ENCODE results near the gene THADA.
"Not testable (repeated sequence)": the region's sequence is repeated elsewhere in the genome, so short reads cannot be mapped to it uniquely, and the experiment has no call there.

Gene THADA

DNA sequence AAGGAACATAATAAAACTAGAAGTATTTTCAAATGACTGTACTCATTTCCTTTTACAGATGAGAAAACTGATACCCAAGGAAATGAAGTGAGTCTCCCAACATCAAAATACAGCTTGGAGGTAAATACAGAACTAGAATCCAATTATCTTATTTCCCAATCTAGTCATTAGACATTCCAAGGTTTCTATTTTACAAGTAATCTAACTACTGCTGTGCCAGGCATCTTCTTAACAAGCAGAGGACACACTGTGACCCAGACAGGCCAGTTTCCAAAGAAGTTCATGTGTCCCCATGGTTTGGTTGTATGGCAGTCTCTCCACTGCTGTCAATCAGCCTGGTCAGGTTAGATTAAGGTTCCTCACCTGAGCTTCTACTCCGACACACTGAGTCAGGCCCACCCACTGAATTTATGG, 143.5 kb downstream of the THADA start:
- Histone ChIP-seq H3K27me3 (ENCODE audit: insufficient read depth, insufficient read length) (no peaks in the 10 kb centered on the region), H3K4me1 (ENCODE audit: insufficient read depth, insufficient read length) (no peaks in the 10 kb centered on the region), H3K9me3 (ENCODE audit: insufficient read depth, low read length) (no peaks in the 10 kb centered on the region), H3K9ac (ENCODE audit: insufficient read length, low read depth) (no peak overlapping the region), H3K4me3 (ENCODE audit: insufficient read length, low read depth) (no peak overlapping the region), H3K36me3 (ENCODE audit: insufficient read depth, insufficient read length, low read length) (no peaks in the 10 kb centered on the region)
- DNase-seq (ENCODE audit: low read depth, low spot score), result no peak
- TF ChIP-seq ZNF274 (IDR thresholded peaks at IDR 0.05; ENCODE audit: low read depth, low read length) (no peak), YY1 (IDR thresholded peaks at IDR 0.05; ENCODE audit: insufficient read depth, insufficient read length) (no peak), SUZ12 (IDR thresholded peaks at IDR 0.05; ENCODE audit: extremely low read depth, insufficient read depth, insufficient read length) (no peak)

DNA sequence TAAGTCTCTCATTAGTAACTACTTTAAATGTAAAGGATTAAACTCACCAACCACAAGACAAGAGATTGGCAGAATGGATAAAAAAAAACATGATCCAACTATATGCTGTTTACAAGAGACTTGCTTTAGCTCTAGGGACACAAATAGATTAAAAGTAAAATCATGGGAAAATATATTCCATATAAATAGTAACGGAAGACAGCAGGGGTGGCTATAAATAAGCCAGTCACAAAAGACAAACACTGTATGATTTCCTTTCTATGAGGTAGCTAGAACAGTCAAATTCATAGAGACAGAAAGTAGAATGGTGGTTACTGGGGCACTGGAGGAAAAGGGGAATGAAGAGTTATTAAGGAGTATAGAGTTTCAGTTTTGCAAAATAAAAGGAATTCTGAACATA, 145.2 kb downstream of the THADA start:
- Histone ChIP-seq H3K9me3 (ENCODE audit: insufficient read depth, low read length) (no peaks in the 10 kb centered on the region), H3K4me1 (ENCODE audit: insufficient read depth, insufficient read length) (no peaks in the 10 kb centered on the region), H3K36me3 (ENCODE audit: insufficient read depth, insufficient read length, low read length) (peaks cover 7% of the 10 kb centered on the region), H3K27me3 (ENCODE audit: insufficient read depth, insufficient read length) (no peaks in the 10 kb centered on the region), H3K4me3 (ENCODE audit: insufficient read length, low read depth) (no peak overlapping the region), H3K9ac (ENCODE audit: insufficient read length, low read depth) (no peak overlapping the region)
- DNase-seq (ENCODE audit: low read depth, low spot score), result no peak
- no peak for TF ChIP-seq SUZ12 (IDR thresholded peaks at IDR 0.05; ENCODE audit: extremely low read depth, insufficient read depth, insufficient read length)
- TF ChIP-seq YY1 (IDR thresholded peaks at IDR 0.05; ENCODE audit: insufficient read depth, insufficient read length), result no peak
- TF ChIP-seq ZNF274 (IDR thresholded peaks at IDR 0.05; ENCODE audit: low read depth, low read length), result no peak

DNA sequence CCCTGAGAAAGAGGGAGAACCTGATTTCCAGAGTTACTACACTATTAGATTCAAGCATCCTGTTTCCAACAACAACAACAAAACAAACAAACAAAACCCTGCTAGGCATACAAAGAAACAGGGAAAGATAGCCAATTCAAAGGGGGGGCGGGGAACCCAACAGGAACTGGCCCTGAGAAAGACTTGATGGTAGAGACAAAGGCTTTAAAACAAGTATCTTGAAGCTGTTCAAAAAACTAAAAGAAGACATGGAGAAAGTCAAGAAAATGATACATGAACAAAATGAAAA, 147.1 kb downstream of the THADA start:
- no peaks in the 10 kb centered on the region for H3K27me3 ChIP-seq (ENCODE audit: insufficient read depth, insufficient read length)
- no peaks in the 10 kb centered on the region for H3K9me3 ChIP-seq (ENCODE audit: insufficient read depth, low read length)
- TF ChIP-seq ZNF274 (IDR thresholded peaks at IDR 0.05; ENCODE audit: low read depth, low read length) (no peak), SUZ12 (IDR thresholded peaks at IDR 0.05; ENCODE audit: extremely low read depth, insufficient read depth, insufficient read length) (no peak), YY1 (IDR thresholded peaks at IDR 0.05; ENCODE audit: insufficient read depth, insufficient read length) (no peak)
- H3K4me3 ChIP-seq (ENCODE audit: insufficient read length, low read depth), result no peak overlapping the region
- H3K4me1 ChIP-seq (ENCODE audit: insufficient read depth, insufficient read length), result no peaks in the 10 kb centered on the region
- DNase-seq (ENCODE audit: low read depth, low spot score), result peak; percentile 15
- peaks cover 7% of the 10 kb centered on the region for H3K36me3 ChIP-seq (ENCODE audit: insufficient read depth, insufficient read length, low read length)
- H3K9ac ChIP-seq (ENCODE audit: insufficient read length, low read depth), result no peak overlapping the region

DNA sequence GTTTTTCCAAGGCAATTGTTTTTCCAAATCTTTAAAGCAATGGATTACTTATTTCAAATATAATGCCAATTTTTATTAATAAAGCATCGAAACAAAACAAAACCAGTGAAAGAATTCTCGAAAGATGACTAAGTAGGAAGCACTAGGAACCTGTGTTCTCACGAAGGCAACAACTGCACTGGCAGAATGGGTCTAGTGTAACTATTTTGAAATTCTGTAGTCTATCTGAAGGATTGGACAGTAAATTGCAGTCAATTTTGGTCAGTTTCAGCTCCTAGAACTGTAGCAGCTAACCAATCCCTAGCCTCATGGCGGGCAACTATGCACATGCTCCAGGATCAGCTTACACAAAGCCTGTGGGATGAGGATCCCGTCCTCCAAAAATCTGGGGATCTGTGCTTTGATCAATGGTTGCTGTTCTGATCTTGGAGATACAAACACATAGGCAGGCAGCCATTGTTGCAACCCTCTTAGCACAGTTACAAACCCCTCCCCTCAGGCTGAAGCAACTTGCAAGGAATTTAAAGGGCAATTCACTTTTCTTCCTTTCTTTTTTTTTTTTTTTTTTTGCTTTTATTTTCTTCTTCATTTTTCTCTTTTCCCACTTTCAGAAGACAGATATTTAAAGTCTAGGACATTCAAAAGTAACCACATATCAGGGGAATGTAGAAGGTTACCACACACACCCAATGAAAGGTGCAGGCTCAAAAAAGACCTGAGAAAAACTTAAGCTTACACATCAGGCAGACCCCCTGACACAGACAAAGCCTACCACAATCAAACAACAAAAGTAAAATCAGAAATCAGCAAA, 147.6 kb downstream of the THADA start:
- Histone ChIP-seq H3K9ac (ENCODE audit: insufficient read length, low read depth) (no peak overlapping the region), H3K27me3 (ENCODE audit: insufficient read depth, insufficient read length) (no peaks in the 10 kb centered on the region), H3K36me3 (ENCODE audit: insufficient read depth, insufficient read length, low read length) (peaks cover 7% of the 10 kb centered on the region), H3K4me1 (ENCODE audit: insufficient read depth, insufficient read length) (no peaks in the 10 kb centered on the region), H3K4me3 (ENCODE audit: insufficient read length, low read depth) (no peak overlapping the region), H3K9me3 (ENCODE audit: insufficient read depth, low read length) (no peaks in the 10 kb centered on the region)
- peak; percentile 23 for DNase-seq (ENCODE audit: low read depth, low spot score)
- no peak for TF ChIP-seq YY1 (IDR thresholded peaks at IDR 0.05; ENCODE audit: insufficient read depth, insufficient read length)
- no peak for TF ChIP-seq SUZ12 (IDR thresholded peaks at IDR 0.05; ENCODE audit: extremely low read depth, insufficient read depth, insufficient read length)

DNA sequence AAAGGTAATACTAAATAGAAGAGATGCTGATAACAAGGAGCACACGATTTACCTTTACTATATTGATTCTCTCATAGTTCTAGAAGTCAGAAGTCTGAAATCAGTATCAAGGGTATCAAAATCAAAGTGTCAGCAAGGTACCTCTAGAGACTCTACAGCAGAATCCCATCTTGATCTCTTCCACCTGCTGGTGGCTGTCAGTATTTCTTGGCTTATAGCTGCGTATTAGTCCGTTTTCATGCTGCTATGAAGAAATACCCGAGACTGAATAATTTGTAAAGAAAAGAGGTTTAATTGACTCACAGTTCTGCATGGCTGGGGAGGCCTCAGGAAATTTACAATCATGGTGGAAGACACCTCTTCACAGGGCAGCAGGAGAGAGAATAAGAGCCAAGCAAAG, 149.1 kb downstream of the THADA start:
- H3K36me3 ChIP-seq (ENCODE audit: insufficient read depth, insufficient read length, low read length); H3K9ac ChIP-seq (ENCODE audit: insufficient read length, low read depth); H3K4me3 ChIP-seq (ENCODE audit: insufficient read length, low read depth); H3K9me3 ChIP-seq (ENCODE audit: insufficient read depth, low read length); H3K4me1 ChIP-seq (ENCODE audit: insufficient read depth, insufficient read length); DNase-seq (ENCODE audit: low read depth, low spot score); H3K27me3 ChIP-seq (ENCODE audit: insufficient read depth, insufficient read length): not testable (repeated sequence)

DNA sequence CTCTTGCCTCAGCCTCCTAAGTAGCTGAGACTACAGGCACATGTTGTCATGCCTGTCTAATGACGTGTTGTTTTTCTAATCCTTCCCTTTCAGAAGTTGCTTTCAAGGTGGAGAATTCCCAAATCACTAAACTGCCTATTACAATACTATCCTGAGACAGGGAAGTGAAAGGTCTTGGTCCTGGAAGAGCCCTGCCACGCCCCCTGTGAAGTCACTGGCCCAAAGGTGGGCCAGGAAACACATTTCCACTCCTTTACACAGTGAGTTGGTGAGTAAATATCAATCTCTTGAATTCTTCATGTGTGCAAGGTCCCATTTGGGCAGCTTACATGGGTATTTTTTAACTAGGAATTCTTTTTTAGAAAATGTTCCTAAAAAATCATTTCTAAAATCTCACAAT, 150.1 kb downstream of the THADA start:
- no peaks in the 10 kb centered on the region for H3K4me1 ChIP-seq (ENCODE audit: insufficient read depth, insufficient read length)

DNA sequence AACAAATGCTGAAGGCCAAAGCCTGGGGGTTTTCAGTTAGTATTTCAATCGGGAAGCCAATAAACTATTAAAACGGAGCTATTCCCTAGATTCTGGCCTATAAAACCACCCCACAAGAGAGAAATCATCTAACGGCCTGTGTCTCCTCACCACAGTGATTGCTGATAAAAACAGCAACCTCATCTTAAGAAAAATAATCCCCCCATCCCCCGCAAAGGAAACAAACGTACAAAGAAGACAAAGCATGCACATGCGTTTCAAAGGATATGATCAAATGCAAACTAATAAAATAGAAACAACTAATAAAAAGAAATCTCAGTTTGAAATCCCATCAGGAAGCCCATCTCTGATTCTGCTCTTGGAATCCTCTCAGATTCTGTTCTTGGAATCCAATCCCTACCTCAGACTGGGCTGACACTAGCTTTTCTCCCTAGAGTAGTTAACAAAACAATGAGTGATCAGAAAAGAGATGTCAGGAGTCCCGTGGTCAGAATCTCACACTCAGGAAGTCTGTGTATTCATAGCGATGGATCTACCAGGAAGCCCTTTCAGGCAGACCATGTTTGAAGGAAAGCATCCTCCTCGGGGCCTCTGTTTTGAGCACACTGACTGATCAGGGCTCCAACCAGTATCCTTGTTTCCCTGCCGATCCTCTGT, 150.7 kb downstream of the THADA start:
- Histone ChIP-seq H3K9ac (ENCODE audit: insufficient read length, low read depth) (no peak overlapping the region), H3K36me3 (ENCODE audit: insufficient read depth, insufficient read length, low read length) (peaks cover 7% of the 10 kb centered on the region)
- DNase-seq (ENCODE audit: low read depth, low spot score), result peak; percentile 78

More for the DNA sequence above, 150.1 kb downstream of the THADA start:
- Histone ChIP-seq H3K9me3 (ENCODE audit: insufficient read depth, low read length) (no peaks in the 10 kb centered on the region), H3K9ac (ENCODE audit: insufficient read length, low read depth) (no peak overlapping the region), H3K36me3 (ENCODE audit: insufficient read depth, insufficient read length, low read length) (peaks cover 7% of the 10 kb centered on the region), H3K4me3 (ENCODE audit: insufficient read length, low read depth) (no peak overlapping the region), H3K27me3 (ENCODE audit: insufficient read depth, insufficient read length) (no peaks in the 10 kb centered on the region)
- no peak for TF ChIP-seq SUZ12 (IDR thresholded peaks at IDR 0.05; ENCODE audit: extremely low read depth, insufficient read depth, insufficient read length)
- no peak for DNase-seq (ENCODE audit: low read depth, low spot score)

More for the DNA sequence above, 150.7 kb downstream of the THADA start:
- Histone ChIP-seq H3K4me1 (ENCODE audit: insufficient read depth, insufficient read length) (no peaks in the 10 kb centered on the region), H3K27me3 (ENCODE audit: insufficient read depth, insufficient read length) (no peaks in the 10 kb centered on the region), H3K9me3 (ENCODE audit: insufficient read depth, low read length) (no peaks in the 10 kb centered on the region), H3K4me3 (ENCODE audit: insufficient read length, low read depth) (no peak overlapping the region)
- TF ChIP-seq ZNF274 (IDR thresholded peaks at IDR 0.05; ENCODE audit: low read depth, low read length) (no peak), SUZ12 (IDR thresholded peaks at IDR 0.05; ENCODE audit: extremely low read depth, insufficient read depth, insufficient read length) (no peak), YY1 (IDR thresholded peaks at IDR 0.05; ENCODE audit: insufficient read depth, insufficient read length) (no peak)

Data from NT2/D1 (cell line).